Natural killer cell treated with Interleukin-12 subunit alpha and Interleukin-12 subunit beta and Interleukin-15 and Interleukin-18, amount 100 ng/mL, for 72 hours (primary cell): Measurements from ENCODE around the gene RENBP. TPM values are rescaled to one million over a fixed set of nuclear protein-coding genes. Genes with fewer than 3 reads are reported as not detected.

Experiments
- ATAC-seq, 2 donors: fragments of 150-1000 bp; cut with Tn5 transposase in 1 of 2; sonication (Bioruptor Pico), chemical (Tn5 transposase) in 1 of 2; 2 replicates each; pipeline ENCODE4 v1.10.0; 2021
- DNase-seq: peaks from one replicate; pipeline ENCODE4 v3.0.0; 2022; ENCODE audit warnings: low spot score
- H3K27ac Mint-ChIP-seq, 2 donors: 1 replicate in 1 of 2; 2 replicates in 1 of 2; pipeline ENCODE4 v1.8.0; 2022; ENCODE audit warnings: mixed read lengths in 2 of 2, mild to moderate bottlenecking in 1 of 2, moderate library complexity in 1 of 2
- H3K27me3 Mint-ChIP-seq, 2 donors: 1 replicate in 1 of 2; 2 replicates in 1 of 2; pipeline ENCODE4 v1.8.0; 2022; ENCODE audit warnings: mixed read lengths in 2 of 2
- H3K36me3 Mint-ChIP-seq: one replicate; pipeline ENCODE4 v1.8.0; 2022; ENCODE audit warnings: mixed read lengths
- H3K4me1 Mint-ChIP-seq, 2 donors: 1 replicate in 1 of 2; 2 replicates in 1 of 2; pipeline ENCODE4 v1.8.0; 2022; ENCODE audit warnings: low read depth in 2 of 2, mixed read lengths in 2 of 2, mild to moderate bottlenecking in 1 of 2
- H3K4me3 Mint-ChIP-seq: one replicate; pipeline ENCODE4 v1.8.0; 2022; ENCODE audit warnings: mixed read lengths
- H3K9me3 Mint-ChIP-seq: 2 replicates; pipeline ENCODE4 v1.8.0; 2022; ENCODE audit warnings: mixed read lengths
- total RNA-seq, 2 donors: library from RNA; stranded (reverse); gene quantifications; one replicate each; pipeline ENCODE4 v1.2.3, GENCODE V29; 2022

The RENBP gene
- total RNA-seq, 2 donors from 2014 or later: 4.8 to 5.4 TPM

DNA sequence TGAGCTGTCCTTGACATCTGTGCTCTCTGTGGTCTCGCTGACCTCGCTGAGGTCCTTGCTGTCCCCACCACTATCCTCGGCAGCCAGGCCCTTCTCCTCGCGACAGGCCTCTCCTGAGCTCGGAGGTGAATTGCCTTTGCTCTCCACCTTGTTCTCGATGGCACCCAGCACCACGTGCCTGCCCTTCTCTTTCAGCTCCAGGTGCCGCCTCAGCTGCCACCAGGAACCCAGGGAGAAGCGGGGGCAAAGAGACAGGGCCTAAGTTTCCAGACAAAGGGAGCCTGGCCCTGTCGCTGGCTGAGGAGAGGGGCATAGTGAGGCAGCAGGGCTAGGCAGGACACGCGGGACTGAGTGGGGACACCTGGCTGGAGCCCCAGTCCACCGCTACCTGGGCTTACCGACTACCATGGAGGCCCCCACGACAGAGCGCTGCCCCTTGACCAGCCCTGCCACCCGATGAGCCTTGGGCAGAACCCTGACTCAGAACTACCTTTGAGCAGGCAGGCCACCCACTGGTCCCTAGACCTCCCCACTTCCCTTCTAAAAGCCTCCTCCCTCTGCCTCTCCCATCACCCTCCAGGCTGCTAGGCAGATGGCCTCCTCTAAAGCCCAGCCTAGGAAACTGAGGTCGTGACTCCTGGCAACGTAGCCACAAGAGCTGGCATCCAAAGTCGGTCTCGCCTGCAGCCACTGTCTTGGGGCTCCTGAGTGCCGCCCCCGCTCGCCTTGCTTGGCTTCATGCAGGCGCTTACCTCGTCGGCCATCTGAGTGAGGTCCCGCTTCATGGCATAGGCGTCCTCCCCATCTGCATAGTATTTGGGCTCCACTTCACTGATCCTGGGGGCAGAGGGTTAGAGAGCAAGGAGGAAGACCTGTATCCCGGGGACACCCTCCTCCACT is 14.2 kb downstream of the RENBP start:
- Mint-ChIP-seq H3K4me1 (peaks cover 10 to 28% of the 10 kb centered on the region in 2 donors), H3K36me3 (no peaks in the 10 kb centered on the region), H3K27me3 (no peaks in the 10 kb centered on the region), H3K9me3 (no peaks in the 10 kb centered on the region), H3K27ac (no peak overlapping the region), H3K4me3 (no peak overlapping the region)
- ATAC-seq: no peak
- DNase-seq: no peak

DNA sequence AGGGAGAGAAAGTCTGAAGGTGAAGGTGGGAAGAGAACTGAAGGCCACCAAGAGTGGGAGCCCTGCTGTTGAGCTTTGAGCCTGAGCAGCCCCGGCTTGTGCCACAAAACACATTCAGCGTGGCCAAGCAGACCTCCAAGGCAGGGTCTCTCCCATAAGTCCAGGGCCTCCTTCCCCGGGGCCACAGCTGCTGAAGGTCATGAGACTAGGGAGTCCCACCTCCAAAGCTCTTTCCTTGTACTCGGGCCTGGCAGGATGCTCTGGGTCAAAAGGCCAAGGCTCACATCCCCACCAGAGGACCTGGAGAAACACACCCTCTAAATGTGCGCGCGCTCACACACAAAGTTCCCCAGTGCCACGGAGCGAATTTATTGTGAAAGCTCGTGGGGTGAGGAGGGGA is 14.9 kb downstream of the RENBP start:
- no peak for DNase-seq
- Mint-ChIP-seq H3K9me3 (no peaks in the 10 kb centered on the region), H3K27ac (no peak overlapping the region), H3K4me3 (peak overlapping the region; percentile 84), H3K4me1 (peaks cover 17 to 35% of the 10 kb centered on the region in 2 donors), H3K27me3 (no peaks in the 10 kb centered on the region), H3K36me3 (no peaks in the 10 kb centered on the region)
- ATAC-seq: no peak

- Mint-ChIP-seq H3K4me3 (peak overlapping the region; percentile 84), H3K9me3 (no peaks in the 10 kb centered on the region), H3K4me1 (peaks cover 21 to 38% of the 10 kb centered on the region in 2 donors), H3K36me3 (no peaks in the 10 kb centered on the region), H3K27me3 (no peaks in the 10 kb centered on the region), H3K27ac (peak overlapping the region; percentile 88 to 95)
- ATAC-seq: no peak
- DNase-seq: no peak
Measured at GRCh38 chrX:153928846-153929245, 15.6 kb downstream of the RENBP start.

DNA sequence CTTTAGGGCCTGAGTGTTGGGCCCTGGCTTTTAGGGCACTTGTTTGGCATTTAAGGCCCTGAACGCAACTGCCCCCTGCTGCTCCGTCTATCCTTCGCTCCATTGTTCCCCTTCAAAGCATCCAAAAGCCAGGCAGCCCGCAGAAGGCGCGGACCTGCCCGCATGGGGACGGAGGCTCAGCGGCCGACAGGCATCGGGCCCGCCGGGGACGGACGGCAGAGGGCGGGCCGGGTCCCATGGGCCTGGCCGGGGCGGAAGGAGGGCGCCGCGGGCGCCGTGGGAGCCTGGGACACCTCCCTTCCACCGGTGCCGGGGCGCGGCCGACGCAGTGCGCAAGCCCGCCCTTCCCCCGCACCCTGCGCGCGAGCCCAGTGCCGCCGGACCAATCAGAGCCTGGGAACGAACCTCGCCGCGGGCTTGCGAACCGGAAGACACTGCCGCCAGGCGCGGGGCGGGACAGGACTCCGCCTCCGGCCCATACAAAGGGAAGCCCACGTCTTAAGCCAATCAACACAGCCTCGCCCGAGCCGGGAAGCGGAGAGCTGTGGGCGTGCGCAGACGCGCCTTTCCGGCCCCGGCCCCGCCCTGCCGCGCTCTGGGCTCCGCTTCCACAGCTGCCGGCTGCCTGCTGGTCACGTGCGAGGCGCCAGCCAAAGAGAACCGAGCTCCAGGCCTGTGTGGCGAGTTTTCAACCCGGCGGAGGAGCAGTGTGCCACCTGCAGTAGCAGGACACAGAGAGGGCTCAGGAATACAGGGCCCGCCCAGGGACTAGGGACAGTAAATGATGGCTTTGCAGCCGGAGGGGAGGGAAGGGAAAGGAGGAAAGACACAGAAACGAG is 16.3 kb downstream of the RENBP start:
- DNase-seq (peak; percentile 98), ATAC-seq (peak; percentile 87 to 91)
- no peaks in the 10 kb centered on the region for H3K9me3 Mint-ChIP-seq
- H3K4me1 Mint-ChIP-seq: peaks cover 21 to 40% of the 10 kb centered on the region in 2 donors
- peak overlapping the region; percentile 93 to 95 for H3K27ac Mint-ChIP-seq
- H3K27me3 Mint-ChIP-seq: no peaks in the 10 kb centered on the region
- H3K4me3 Mint-ChIP-seq: peak overlapping the region; percentile 89
- no peaks in the 10 kb centered on the region for H3K36me3 Mint-ChIP-seq

- no peak for ATAC-seq
- Mint-ChIP-seq H3K36me3 (no peaks in the 10 kb centered on the region), H3K4me3 (peak overlapping the region; percentile 89), H3K9me3 (no peaks in the 10 kb centered on the region), H3K27ac (peak overlapping the region; percentile 93 to 95), H3K4me1 (peaks cover 24 to 42% of the 10 kb centered on the region in 2 donors), H3K27me3 (no peaks in the 10 kb centered on the region)
- DNase-seq: no peak
Measured at GRCh38 chrX:153927672-153927921, 16.8 kb downstream of the RENBP start.

- H3K4me3 Mint-ChIP-seq: peak overlapping the region; percentile 89
- ATAC-seq (peak; percentile 65 to 71), DNase-seq (peak; percentile 90)
- no peaks in the 10 kb centered on the region for H3K9me3 Mint-ChIP-seq
- H3K36me3 Mint-ChIP-seq: no peaks in the 10 kb centered on the region
- H3K27ac Mint-ChIP-seq: peak overlapping the region; percentile 93 to 95
- peaks cover 30 to 47% of the 10 kb centered on the region in 2 donors for H3K4me1 Mint-ChIP-seq
- H3K27me3 Mint-ChIP-seq: no peaks in the 10 kb centered on the region
Measured at GRCh38 chrX:153926858-153927671, 17.4 kb downstream of the RENBP start.

DNA sequence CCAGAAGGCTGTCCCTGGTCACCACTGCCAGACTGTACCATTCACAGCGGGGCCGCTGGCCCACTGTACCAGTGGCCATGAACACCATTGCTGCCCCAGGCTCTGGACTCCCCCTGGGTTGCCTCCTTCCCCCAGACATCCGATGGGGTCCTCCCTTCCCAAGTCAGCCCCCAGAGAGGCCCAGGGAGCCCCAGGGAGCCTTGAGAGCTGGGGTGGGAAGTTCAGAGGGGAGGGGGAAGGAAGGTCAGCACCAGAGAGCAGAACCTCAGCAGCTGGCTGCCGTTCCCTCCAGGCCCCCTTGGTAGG is 17.9 kb downstream of the RENBP start:
- H3K27me3 Mint-ChIP-seq: no peaks in the 10 kb centered on the region
- no peaks in the 10 kb centered on the region for H3K36me3 Mint-ChIP-seq
- H3K4me1 Mint-ChIP-seq: peaks cover 30 to 45% of the 10 kb centered on the region in 2 donors
- no peaks in the 10 kb centered on the region for H3K9me3 Mint-ChIP-seq
- DNase-seq (no peak), ATAC-seq (peak; percentile 1 to 8)
- peak overlapping the region; percentile 89 for H3K4me3 Mint-ChIP-seq
- H3K27ac Mint-ChIP-seq: peak overlapping the region; percentile 93 to 95

- Mint-ChIP-seq H3K27me3 (no peaks in the 10 kb centered on the region), H3K36me3 (no peaks in the 10 kb centered on the region), H3K4me1 (peaks cover 26 to 43% of the 10 kb centered on the region in 2 donors), H3K9me3 (no peaks in the 10 kb centered on the region), H3K4me3 (peak within 1 kb of the TSS; percentile 89), H3K27ac (peak within 1 kb of the TSS; percentile 93 to 95)
- peak; percentile 78 for DNase-seq
- ATAC-seq: peak; percentile 25 to 39
Measured at GRCh38 chrX:153925739-153926551, 18.5 kb downstream of the RENBP start, which contains the start of gene ARHGAP4. Gene ARHGAP4, minus strand, starts transcription at chrX:153926264. Its CDS starts 62 bp downstream, at chrX:153926202.

GRCh38 chrX:153925387-153925738 is 19.1 kb downstream of the RENBP start:
- no peak for ATAC-seq
- peaks cover 26 to 43% of the 10 kb centered on the region in 2 donors for H3K4me1 Mint-ChIP-seq
- peak overlapping the region; percentile 93 to 95 for H3K27ac Mint-ChIP-seq

DNA sequence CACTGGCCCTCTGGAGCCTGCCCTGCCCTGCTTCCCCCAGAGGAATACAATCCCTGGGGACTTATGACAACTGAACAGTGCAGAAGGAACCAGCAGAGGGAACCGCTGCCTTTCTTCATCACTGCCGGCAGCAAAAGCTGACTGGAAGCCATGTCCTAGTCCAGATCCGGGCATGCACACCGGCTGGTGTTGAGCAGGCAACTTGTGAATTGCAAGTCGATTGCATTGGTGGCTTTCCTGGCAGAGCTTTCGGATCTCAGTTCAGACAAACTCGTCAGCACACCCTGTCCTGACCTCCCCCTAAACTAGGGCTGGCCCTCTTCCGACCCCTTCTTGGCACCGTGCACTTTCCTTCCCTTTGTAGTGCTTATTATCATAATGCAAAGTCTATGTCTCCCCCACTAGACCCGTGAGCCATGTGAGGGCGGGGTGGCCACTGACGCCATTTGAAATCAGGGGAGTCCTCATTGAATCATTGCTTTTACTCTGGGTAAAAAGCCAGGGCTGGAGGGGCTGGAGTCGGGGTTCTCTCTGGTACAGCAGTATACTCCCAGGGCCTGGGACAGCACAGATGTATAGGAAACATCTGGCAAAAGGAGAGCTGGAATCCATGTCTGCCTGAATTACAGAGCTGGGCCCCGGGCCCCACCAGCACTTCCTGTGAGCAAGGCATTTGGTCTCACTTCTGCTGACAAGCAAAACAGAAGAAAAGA is 20.1 kb downstream of the RENBP start:
- Mint-ChIP-seq H3K4me1 (peaks cover 26 to 41% of the 10 kb centered on the region in 2 donors), H3K27me3 (no peaks in the 10 kb centered on the region), H3K9me3 (no peaks in the 10 kb centered on the region), H3K36me3 (no peaks in the 10 kb centered on the region), H3K4me3 (peak overlapping the region; percentile 88), H3K27ac (peak overlapping the region; percentile 93 to 95)
- ATAC-seq (no peak), DNase-seq (no peak)

More at GRCh38 chrX:153925387-153925738, 19.1 kb downstream of the RENBP start:
- Mint-ChIP-seq H3K27me3 (no peaks in the 10 kb centered on the region), H3K36me3 (no peaks in the 10 kb centered on the region), H3K4me3 (peak overlapping the region; percentile 88), H3K9me3 (no peaks in the 10 kb centered on the region)
- DNase-seq: no peak

- no peak for ATAC-seq
- Mint-ChIP-seq H3K4me1 (peaks cover 23 to 37% of the 10 kb centered on the region in 2 donors), H3K27me3 (no peaks in the 10 kb centered on the region), H3K36me3 (no peaks in the 10 kb centered on the region), H3K4me3 (peak overlapping the region; percentile 88), H3K27ac (peak overlapping the region; percentile 93 to 95), H3K9me3 (no peaks in the 10 kb centered on the region)
- no peak for DNase-seq
Measured at GRCh38 chrX:153922932-153923857, 21.2 kb downstream of the RENBP start.
